ENCODE data around the gene SMIM1. TPM values are rescaled to one million over a fixed set of nuclear protein-coding genes. Genes with fewer than 3 reads are reported as not detected.

SMIM1 gene
- total RNA-seq, 1 donor from 2014 or later = 10.8 TPM

DNA sequence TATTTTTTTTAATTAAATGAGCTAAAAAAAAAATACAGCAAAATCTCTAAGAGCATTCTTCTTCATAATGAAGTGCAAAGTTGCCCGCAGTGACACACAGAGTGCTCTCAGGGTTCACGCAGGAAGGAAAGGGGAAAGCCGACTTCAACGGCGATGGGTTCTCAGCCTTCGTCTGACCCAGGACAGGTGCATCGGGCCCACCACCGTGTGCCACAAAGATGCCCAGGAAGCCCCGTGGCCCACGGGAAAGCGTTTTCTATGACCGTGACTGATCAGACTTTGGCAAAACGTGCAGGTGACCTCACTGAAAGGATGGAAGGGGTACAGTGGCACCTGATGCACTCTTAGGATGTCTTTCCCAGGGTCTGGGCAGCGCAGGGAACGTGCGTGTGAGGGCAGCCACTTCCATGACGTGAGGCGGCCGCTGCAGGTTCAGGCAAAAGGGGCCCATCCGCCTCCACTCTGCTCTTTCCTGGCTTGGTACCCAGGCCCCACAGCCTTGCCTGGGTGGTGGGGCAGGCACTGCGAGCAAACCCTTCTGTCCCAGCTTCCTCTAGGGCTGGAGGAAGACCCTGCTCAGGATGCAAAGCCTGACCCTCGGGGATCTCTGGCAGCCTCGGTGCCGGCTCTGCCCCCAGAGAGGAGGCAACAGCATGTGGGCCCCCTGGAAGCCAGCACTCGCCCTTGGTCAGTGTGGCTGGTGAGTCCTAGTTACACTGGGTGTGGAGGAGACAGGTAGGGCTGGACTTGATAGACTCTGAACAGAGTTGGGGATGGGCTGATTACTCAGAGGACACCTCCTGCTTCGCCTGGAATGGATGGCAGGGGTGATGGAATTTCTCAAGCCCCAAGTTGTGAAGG is 15.4 kb downstream of the SMIM1 start:
- TF ChIP-seq, protein P1, sequence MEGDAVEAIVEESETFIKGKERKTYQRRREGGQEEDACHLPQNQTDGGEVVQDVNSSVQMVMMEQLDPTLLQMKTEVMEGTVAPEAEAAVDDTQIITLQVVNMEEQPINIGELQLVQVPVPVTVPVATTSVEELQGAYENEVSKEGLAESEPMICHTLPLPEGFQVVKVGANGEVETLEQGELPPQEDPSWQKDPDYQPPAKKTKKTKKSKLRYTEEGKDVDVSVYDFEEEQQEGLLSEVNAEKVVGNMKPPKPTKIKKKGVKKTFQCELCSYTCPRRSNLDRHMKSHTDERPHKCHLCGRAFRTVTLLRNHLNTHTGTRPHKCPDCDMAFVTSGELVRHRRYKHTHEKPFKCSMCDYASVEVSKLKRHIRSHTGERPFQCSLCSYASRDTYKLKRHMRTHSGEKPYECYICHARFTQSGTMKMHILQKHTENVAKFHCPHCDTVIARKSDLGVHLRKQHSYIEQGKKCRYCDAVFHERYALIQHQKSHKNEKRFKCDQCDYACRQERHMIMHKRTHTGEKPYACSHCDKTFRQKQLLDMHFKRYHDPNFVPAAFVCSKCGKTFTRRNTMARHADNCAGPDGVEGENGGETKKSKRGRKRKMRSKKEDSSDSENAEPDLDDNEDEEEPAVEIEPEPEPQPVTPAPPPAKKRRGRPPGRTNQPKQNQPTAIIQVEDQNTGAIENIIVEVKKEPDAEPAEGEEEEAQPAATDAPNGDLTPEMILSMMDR (IDR thresholded peaks at IDR 0.05; ENCODE audit: unreplicated experiment) = no peak
- no peaks in the 10 kb centered on the region for H3K4me1 Mint-ChIP-seq (ENCODE audit: low read depth)
- no peak overlapping the region for H3K27ac Mint-ChIP-seq
- H3K36me3 Mint-ChIP-seq (ENCODE audit: insufficient read depth) = peaks cover 15% of the 10 kb centered on the region
- no peaks in the 10 kb centered on the region for H3K27me3 Mint-ChIP-seq
- no peak for DNase-seq (ENCODE audit: low spot score, unreplicated experiment)
- H3K9me3 Mint-ChIP-seq (ENCODE audit: low read depth) = no peaks in the 10 kb centered on the region
- no peak overlapping the region for H3K4me3 Mint-ChIP-seq (ENCODE audit: low read depth)

DNA sequence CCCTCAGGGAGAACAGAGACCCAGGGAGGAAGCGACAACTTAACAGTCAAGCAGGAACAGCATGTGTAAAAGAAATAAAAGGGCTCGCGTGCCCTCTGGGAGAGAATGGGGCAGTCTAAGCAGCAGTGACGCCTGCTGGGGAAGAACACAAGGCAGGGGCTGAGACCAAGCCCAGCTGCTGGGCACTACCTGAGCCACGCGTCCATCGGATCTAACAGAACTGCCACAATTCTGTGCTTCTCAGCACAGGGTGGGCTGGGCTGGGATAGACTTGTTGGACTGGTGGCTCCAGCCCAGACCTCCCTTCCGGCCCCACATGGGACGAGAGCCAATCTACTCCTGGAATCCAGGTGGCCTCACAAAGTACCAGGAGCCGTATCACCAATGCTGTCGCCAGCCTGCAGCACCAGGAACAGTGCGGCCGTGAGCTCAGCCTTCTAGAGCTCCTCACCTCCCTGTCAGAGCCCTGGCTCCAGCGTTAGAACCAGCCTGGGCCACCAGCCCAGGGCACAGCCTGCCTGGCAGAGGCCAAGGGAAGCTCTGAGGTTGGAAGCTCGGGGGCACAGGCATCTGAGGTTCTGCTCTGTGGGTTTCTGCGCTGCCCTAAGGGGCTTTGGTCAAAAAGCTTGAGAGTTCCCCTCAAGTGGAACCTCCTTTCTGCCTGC is 16.3 kb downstream of the SMIM1 start:
- H3K27ac Mint-ChIP-seq = no peak overlapping the region
- H3K4me3 Mint-ChIP-seq (ENCODE audit: low read depth) = no peak overlapping the region

DNA sequence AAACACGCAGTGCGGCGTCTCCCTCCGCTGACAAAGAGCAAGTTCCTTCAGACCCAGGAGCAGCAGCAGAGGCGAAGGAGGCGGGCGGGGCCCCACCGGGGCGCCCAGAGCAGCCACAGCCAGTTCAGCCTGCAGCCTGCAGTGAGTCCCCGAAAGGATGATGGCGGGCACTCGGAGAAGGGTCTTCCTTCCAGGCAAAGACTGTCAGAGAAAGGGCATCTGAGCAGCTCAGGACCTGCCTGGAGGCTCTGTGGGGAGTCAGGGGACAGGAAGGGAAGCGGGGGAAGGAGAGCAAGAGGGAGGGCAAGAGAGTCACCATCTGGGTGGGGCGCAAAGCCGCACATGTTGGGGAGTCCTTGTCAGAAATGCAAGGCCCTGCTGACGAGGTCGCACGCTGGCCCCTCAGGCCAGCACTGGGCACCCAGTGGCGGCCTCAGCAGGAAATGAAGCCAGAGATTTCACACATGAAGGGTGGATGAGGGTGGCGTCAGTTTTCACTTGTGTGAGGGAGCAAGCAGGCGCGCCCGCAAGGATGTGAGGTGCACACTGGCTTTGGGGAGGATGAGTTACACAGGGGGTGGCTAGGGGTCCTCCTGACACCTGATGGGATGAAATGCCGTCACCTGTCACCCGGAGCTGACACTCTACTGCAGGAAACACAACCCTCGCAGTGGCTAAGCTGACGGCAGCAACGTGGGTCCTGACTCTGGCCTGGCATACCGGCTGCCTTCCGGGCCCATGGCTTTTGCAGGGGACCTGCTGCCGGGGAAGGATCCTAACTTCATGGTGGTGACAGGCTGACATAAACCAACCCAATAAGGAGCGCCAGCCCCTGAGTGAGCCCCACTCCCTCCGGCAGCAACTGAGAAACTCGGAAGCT is 17.1 kb downstream of the SMIM1 start:
- H3K27ac Mint-ChIP-seq = no peak overlapping the region
- peaks cover 9% of the 10 kb centered on the region for H3K36me3 Mint-ChIP-seq (ENCODE audit: insufficient read depth)
- H3K9me3 Mint-ChIP-seq (ENCODE audit: low read depth) = no peaks in the 10 kb centered on the region
- no peak for DNase-seq (ENCODE audit: low spot score, unreplicated experiment)
- TF ChIP-seq, protein P1 (IDR thresholded peaks at IDR 0.05; ENCODE audit: unreplicated experiment) = no peak
- peaks cover 3% of the 10 kb centered on the region for H3K4me1 Mint-ChIP-seq (ENCODE audit: low read depth)
- no peak overlapping the region for H3K4me3 Mint-ChIP-seq (ENCODE audit: low read depth)
- no peaks in the 10 kb centered on the region for H3K27me3 Mint-ChIP-seq

More for the DNA sequence above, 16.3 kb downstream of the SMIM1 start:
- DNase-seq (ENCODE audit: low spot score, unreplicated experiment) = no peak
- TF ChIP-seq, protein P1 (IDR thresholded peaks at IDR 0.05; ENCODE audit: unreplicated experiment) = no peak
- no peaks in the 10 kb centered on the region for H3K27me3 Mint-ChIP-seq
- H3K4me1 Mint-ChIP-seq (ENCODE audit: low read depth) = peaks cover 3% of the 10 kb centered on the region
- no peaks in the 10 kb centered on the region for H3K9me3 Mint-ChIP-seq (ENCODE audit: low read depth)
- H3K36me3 Mint-ChIP-seq (ENCODE audit: insufficient read depth) = peaks cover 14% of the 10 kb centered on the region

DNA sequence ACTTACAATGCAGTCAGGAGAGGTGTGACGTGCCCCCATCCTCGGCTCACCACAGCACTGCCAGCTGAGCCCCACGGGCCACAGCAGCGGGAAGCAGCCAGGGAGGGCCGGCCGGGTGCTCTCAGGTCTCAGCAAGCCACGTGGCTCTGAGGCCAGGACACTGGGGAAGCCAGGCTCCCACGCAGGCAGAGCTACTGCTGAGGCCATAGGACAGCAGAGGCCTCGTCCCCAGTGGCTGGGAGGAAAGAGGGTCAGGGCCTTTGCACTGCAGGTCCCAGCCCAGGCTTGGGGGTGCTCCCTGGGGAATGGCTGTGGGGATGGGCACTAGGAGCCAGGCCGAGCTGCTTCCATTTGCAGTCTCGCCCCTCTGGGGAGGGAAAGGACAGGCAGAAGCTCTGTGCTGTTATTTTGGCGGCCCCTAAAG is 18.0 kb downstream of the SMIM1 start:
- Mint-ChIP-seq H3K36me3 (ENCODE audit: insufficient read depth) (peaks cover 5% of the 10 kb centered on the region), H3K27ac (no peak overlapping the region), H3K4me3 (ENCODE audit: low read depth) (no peak overlapping the region), H3K4me1 (ENCODE audit: low read depth) (peaks cover 9% of the 10 kb centered on the region), H3K9me3 (ENCODE audit: low read depth) (no peaks in the 10 kb centered on the region), H3K27me3 (no peaks in the 10 kb centered on the region)
- DNase-seq (ENCODE audit: low spot score, unreplicated experiment) = no peak
- TF ChIP-seq, protein P1 (IDR thresholded peaks at IDR 0.05; ENCODE audit: unreplicated experiment) = no peak

DNA sequence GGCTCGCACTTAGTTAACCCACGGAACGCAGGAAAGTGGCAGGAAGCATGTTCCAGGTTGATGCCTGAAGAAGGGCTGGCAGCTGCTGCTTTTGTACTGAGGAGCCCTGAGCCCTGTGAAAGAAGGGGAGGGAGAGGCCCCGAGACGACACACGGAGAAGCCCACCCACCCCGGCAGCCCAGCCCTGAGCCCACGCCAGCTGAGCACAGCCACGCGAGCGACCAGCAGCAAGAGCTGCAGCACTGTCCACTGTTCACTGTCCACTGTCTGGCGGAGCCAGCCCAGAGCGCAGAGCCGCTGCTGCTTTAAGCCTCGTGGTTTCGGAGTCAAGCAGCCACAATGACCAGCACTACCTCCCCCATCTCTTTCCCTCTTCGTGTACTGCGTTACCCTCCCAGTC is 18.4 kb downstream of the SMIM1 start:
- Mint-ChIP-seq H3K4me3 (ENCODE audit: low read depth) (no peak overlapping the region), H3K27me3 (no peaks in the 10 kb centered on the region), H3K27ac (no peak overlapping the region), H3K36me3 (ENCODE audit: insufficient read depth) (peaks cover 4% of the 10 kb centered on the region), H3K4me1 (ENCODE audit: low read depth) (peaks cover 10% of the 10 kb centered on the region), H3K9me3 (ENCODE audit: low read depth) (no peaks in the 10 kb centered on the region)
- TF ChIP-seq, protein P1 (IDR thresholded peaks at IDR 0.05; ENCODE audit: unreplicated experiment) = no peak
- no peak for DNase-seq (ENCODE audit: low spot score, unreplicated experiment)

All from progenitor cell of endocrine pancreas (in vitro differentiated cells).